ENCODE data around the gene CD48.

Gene CD48

DNA sequence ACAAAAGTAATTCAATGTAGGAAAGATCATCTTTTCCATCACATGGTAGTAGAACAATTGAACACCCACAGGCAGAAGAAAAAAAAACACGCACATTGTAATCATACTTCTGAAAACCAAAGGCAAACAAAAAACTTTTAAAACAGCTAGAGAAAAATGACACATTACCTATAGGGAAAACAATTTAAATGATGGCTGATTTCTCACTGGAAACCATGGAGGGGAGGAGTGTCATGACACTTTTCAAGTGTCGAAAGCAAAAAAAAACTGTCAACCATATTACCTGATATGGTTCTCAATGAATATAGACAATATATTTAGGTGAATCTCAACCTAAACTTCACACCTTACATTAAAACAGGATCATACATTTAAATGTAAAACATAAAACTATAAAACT, 26.6 kb upstream of the CD48 start:
- Histone ChIP-seq H2AFZ (ENCODE audit: low read depth, low read length) (no peak overlapping the region), H2BK12ac (ENCODE audit: low read length in 2 of 2) (no peak overlapping the region), H3K27me3 (ENCODE audit: control insufficient read depth in 1 of 2, insufficient read depth in 1 of 2, low read length in 2 of 2) (peaks cover 0 to 10% of the 10 kb centered on the region in 2 experiments), H3K14ac (ENCODE audit: low read length in 2 of 2) (no peak overlapping the region), H2BK5ac (ENCODE audit: low read depth, low read length, poor library complexity, severe bottlenecking) (no peak overlapping the region), H2AK5ac (ENCODE audit: low read length, severe bottlenecking) (no peak overlapping the region), H3K18ac (ENCODE audit: low read depth in 1 of 2, low read length in 2 of 2) (no peak overlapping the region), H3K4me1 (ENCODE audit: control insufficient read depth, insufficient read depth, low read depth, low read length) (no peaks in the 10 kb centered on the region), H3K4ac (ENCODE audit: low read depth in 1 of 2, low read length in 2 of 2) (no peak overlapping the region), H4K91ac (ENCODE audit: low read length) (no peak overlapping the region), H3K9me3 (ENCODE audit: control insufficient read depth, low read length) (no peaks in the 10 kb centered on the region), H3K36me3 (ENCODE audit: control insufficient read depth in 1 of 2, insufficient read depth in 2 of 2, low read depth in 1 of 2, low read length in 2 of 2) (no peaks in the 10 kb centered on the region), H2BK15ac (ENCODE audit: low read depth, poor library complexity, severe bottlenecking) (no peak overlapping the region), H3K4me3 (ENCODE audit: insufficient read depth in 1 of 2, low read depth in 1 of 2, low read length in 2 of 2) (no peak overlapping the region), H3K23ac (ENCODE audit: low read length in 2 of 2) (no peak overlapping the region), H2BK120ac (ENCODE audit: low read depth, low read length) (no peak overlapping the region), H3K79me1 (replicated peaks; ENCODE audit: low read length, poor library complexity, severe bottlenecking) (no peaks in the 10 kb centered on the region), H3K27ac (ENCODE audit: low read length, poor library complexity, severe bottlenecking) (no peak overlapping the region), H4K8ac (ENCODE audit: low read length) (no peak overlapping the region), H3K4me2 (ENCODE audit: low read length, poor library complexity, severe bottlenecking) (no peak overlapping the region), H3K9ac (ENCODE audit: low read length) (no peak overlapping the region)
- WGBS: no CpG with 5 or more reads among the region's 2 CpGs
- DNase-seq: no peak

DNA sequence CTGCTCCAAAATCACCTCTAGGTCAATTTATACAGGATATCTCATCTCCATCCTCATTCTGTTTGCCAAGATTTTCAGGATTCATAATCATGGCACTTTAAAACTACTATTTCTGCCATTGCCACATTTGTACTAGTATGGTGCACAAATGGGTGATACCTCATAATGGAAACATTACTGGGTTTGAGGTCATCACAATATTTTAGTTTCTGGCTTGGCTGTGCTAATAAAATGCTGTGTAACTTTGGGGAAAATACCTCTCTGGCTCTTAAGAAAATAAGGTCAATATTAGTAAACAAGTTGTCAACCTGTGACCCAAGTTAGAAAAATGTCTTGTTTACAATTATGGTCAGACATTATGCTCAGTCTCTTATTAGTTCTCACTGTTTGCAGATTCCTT, 22.7 kb upstream of the CD48 start:
- no peak overlapping the region for H2BK15ac ChIP-seq (ENCODE audit: low read depth, poor library complexity, severe bottlenecking)
- DNase-seq: no peak
- no peak overlapping the region for H2AFZ ChIP-seq (ENCODE audit: low read depth, low read length)
- no peak overlapping the region for H2BK5ac ChIP-seq (ENCODE audit: low read depth, low read length, poor library complexity, severe bottlenecking)
- H4K8ac ChIP-seq (ENCODE audit: low read length): no peak overlapping the region
- H3K27me3 ChIP-seq (ENCODE audit: control insufficient read depth in 1 of 2, insufficient read depth in 1 of 2, low read length in 2 of 2): peaks cover 0 to 8% of the 10 kb centered on the region in 2 experiments
- no peaks in the 10 kb centered on the region for H3K79me1 ChIP-seq (replicated peaks; ENCODE audit: low read length, poor library complexity, severe bottlenecking)
- no peak overlapping the region for H3K14ac ChIP-seq (ENCODE audit: low read length in 2 of 2)
- no peak overlapping the region for H2BK120ac ChIP-seq (ENCODE audit: low read depth, low read length)
- no peak overlapping the region for H3K23ac ChIP-seq (ENCODE audit: low read length in 2 of 2)
- H3K4ac ChIP-seq (ENCODE audit: low read depth in 1 of 2, low read length in 2 of 2): no peak overlapping the region
- H2AK5ac ChIP-seq (ENCODE audit: low read length, severe bottlenecking): no peak overlapping the region
- no peaks in the 10 kb centered on the region for H3K36me3 ChIP-seq (ENCODE audit: control insufficient read depth in 1 of 2, insufficient read depth in 2 of 2, low read depth in 1 of 2, low read length in 2 of 2)
- no peak overlapping the region for H2BK12ac ChIP-seq (ENCODE audit: low read length in 2 of 2)
- no peaks in the 10 kb centered on the region for H3K4me1 ChIP-seq (ENCODE audit: control insufficient read depth, insufficient read depth, low read depth, low read length)
- no peak overlapping the region for H3K4me2 ChIP-seq (ENCODE audit: low read length, poor library complexity, severe bottlenecking)
- H4K91ac ChIP-seq (ENCODE audit: low read length): no peak overlapping the region
- no peaks in the 10 kb centered on the region for H3K9me3 ChIP-seq (ENCODE audit: control insufficient read depth, low read length)
- no peak overlapping the region for H3K4me3 ChIP-seq (ENCODE audit: insufficient read depth in 1 of 2, low read depth in 1 of 2, low read length in 2 of 2)
- H3K9ac ChIP-seq (ENCODE audit: low read length): no peak overlapping the region
- H3K18ac ChIP-seq (ENCODE audit: low read depth in 1 of 2, low read length in 2 of 2): no peak overlapping the region
- no peak overlapping the region for H3K27ac ChIP-seq (ENCODE audit: low read length, poor library complexity, severe bottlenecking)

DNA sequence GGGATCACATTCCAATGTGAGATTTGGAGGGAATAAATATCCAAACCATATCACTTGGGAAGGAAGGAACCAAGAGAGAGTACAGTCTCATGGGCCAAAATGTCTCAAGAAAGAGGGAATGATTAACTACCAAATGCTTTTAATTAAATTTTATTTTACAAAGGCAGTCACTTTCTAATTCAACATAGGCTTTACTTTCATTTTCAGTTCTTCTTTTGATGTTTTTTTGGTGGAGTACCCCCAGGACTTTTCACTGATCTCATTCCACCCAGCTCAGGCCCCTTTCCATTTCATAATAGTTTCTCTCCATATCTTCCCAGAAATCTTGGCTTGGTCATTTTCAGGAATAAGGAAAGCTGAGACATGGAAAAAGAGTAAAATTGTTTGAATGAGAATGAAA, 22.3 kb upstream of the CD48 start:
- H3K79me1 ChIP-seq (replicated peaks; ENCODE audit: low read length, poor library complexity, severe bottlenecking): no peaks in the 10 kb centered on the region
- DNase-seq: no peak
- no peak overlapping the region for H3K4me3 ChIP-seq (ENCODE audit: insufficient read depth in 1 of 2, low read depth in 1 of 2, low read length in 2 of 2)
- H2BK120ac ChIP-seq (ENCODE audit: low read depth, low read length): no peak overlapping the region
- no peaks in the 10 kb centered on the region for H3K4me1 ChIP-seq (ENCODE audit: control insufficient read depth, insufficient read depth, low read depth, low read length)
- H3K27me3 ChIP-seq (ENCODE audit: control insufficient read depth in 1 of 2, insufficient read depth in 1 of 2, low read length in 2 of 2): peaks cover 0 to 10% of the 10 kb centered on the region in 2 experiments
- no peak overlapping the region for H3K23ac ChIP-seq (ENCODE audit: low read length in 2 of 2)
- no peak overlapping the region for H4K91ac ChIP-seq (ENCODE audit: low read length)
- no peak overlapping the region for H3K4me2 ChIP-seq (ENCODE audit: low read length, poor library complexity, severe bottlenecking)
- no peak overlapping the region for H2BK12ac ChIP-seq (ENCODE audit: low read length in 2 of 2)
- no peak overlapping the region for H4K8ac ChIP-seq (ENCODE audit: low read length)
- H2AK5ac ChIP-seq (ENCODE audit: low read length, severe bottlenecking): no peak overlapping the region
- H3K27ac ChIP-seq (ENCODE audit: low read length, poor library complexity, severe bottlenecking): no peak overlapping the region
- no peak overlapping the region for H2BK5ac ChIP-seq (ENCODE audit: low read depth, low read length, poor library complexity, severe bottlenecking)
- H3K18ac ChIP-seq (ENCODE audit: low read depth in 1 of 2, low read length in 2 of 2): no peak overlapping the region
- no peak overlapping the region for H2BK15ac ChIP-seq (ENCODE audit: low read depth, poor library complexity, severe bottlenecking)
- H2AFZ ChIP-seq (ENCODE audit: low read depth, low read length): no peak overlapping the region
- no peak overlapping the region for H3K9ac ChIP-seq (ENCODE audit: low read length)
- no peak overlapping the region for H3K14ac ChIP-seq (ENCODE audit: low read length in 2 of 2)
- H3K4ac ChIP-seq (ENCODE audit: low read depth in 1 of 2, low read length in 2 of 2): no peak overlapping the region
- H3K36me3 ChIP-seq (ENCODE audit: control insufficient read depth in 1 of 2, insufficient read depth in 2 of 2, low read depth in 1 of 2, low read length in 2 of 2): no peaks in the 10 kb centered on the region
- H3K9me3 ChIP-seq (ENCODE audit: control insufficient read depth, low read length): no peaks in the 10 kb centered on the region

DNA sequence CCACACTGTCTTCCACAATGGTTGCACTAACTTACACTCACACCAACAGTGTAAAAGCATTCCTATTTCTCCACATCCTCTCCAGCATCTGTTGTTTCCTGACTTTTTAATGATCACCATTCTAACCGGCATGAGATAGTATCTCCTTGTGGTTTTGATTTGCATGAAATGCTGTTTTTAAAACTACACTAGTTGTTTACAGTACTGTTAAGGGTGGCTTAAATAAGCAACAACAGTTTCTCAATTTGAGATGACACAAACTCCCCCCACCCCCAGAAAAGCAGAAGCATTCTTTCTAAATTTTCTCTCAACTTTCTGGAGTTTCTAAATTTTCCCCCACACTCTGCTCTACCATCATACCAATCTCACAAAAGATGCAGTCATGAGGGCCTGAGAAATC, 20.4 kb upstream of the CD48 start:
- H3K27me3 ChIP-seq (ENCODE audit: control insufficient read depth in 1 of 2, insufficient read depth in 1 of 2, low read length in 2 of 2): peaks cover 0 to 16% of the 10 kb centered on the region in 2 experiments
- no peak overlapping the region for H3K23ac ChIP-seq (ENCODE audit: low read length in 2 of 2)
- H3K14ac ChIP-seq (ENCODE audit: low read length in 2 of 2): no peak overlapping the region
- H2AFZ ChIP-seq (ENCODE audit: low read depth, low read length): no peak overlapping the region
- 83% methylated on average over 1 of the region's 1 CpG for WGBS
- no peak overlapping the region for H3K4me2 ChIP-seq (ENCODE audit: low read length, poor library complexity, severe bottlenecking)
- no peak overlapping the region for H2BK5ac ChIP-seq (ENCODE audit: low read depth, low read length, poor library complexity, severe bottlenecking)
- H3K9ac ChIP-seq (ENCODE audit: low read length): no peak overlapping the region
- no peak overlapping the region for H3K18ac ChIP-seq (ENCODE audit: low read depth in 1 of 2, low read length in 2 of 2)
- no peak overlapping the region for H3K4me3 ChIP-seq (ENCODE audit: insufficient read depth in 1 of 2, low read depth in 1 of 2, low read length in 2 of 2)
- no peaks in the 10 kb centered on the region for H3K79me1 ChIP-seq (replicated peaks; ENCODE audit: low read length, poor library complexity, severe bottlenecking)
- no peaks in the 10 kb centered on the region for H3K36me3 ChIP-seq (ENCODE audit: control insufficient read depth in 1 of 2, insufficient read depth in 2 of 2, low read depth in 1 of 2, low read length in 2 of 2)
- H3K4me1 ChIP-seq (ENCODE audit: control insufficient read depth, insufficient read depth, low read depth, low read length): no peaks in the 10 kb centered on the region
- H3K27ac ChIP-seq (ENCODE audit: low read length, poor library complexity, severe bottlenecking): no peak overlapping the region
- no peak overlapping the region for H3K4ac ChIP-seq (ENCODE audit: low read depth in 1 of 2, low read length in 2 of 2)
- H2BK15ac ChIP-seq (ENCODE audit: low read depth, poor library complexity, severe bottlenecking): no peak overlapping the region
- no peak overlapping the region for H4K91ac ChIP-seq (ENCODE audit: low read length)
- no peak for DNase-seq
- H4K8ac ChIP-seq (ENCODE audit: low read length): no peak overlapping the region
- H2BK12ac ChIP-seq (ENCODE audit: low read length in 2 of 2): no peak overlapping the region
- H2AK5ac ChIP-seq (ENCODE audit: low read length, severe bottlenecking): no peak overlapping the region
- H3K9me3 ChIP-seq (ENCODE audit: control insufficient read depth, low read length): no peaks in the 10 kb centered on the region
- no peak overlapping the region for H2BK120ac ChIP-seq (ENCODE audit: low read depth, low read length)

Data from mesenchymal stem cell (in vitro differentiated cells and primary cell).